Measurements from ENCODE around the gene SLC38A9. TPM values are rescaled to one million over a fixed set of nuclear protein-coding genes. Genes with fewer than 3 reads are reported as not detected.

SLC38A9 gene
- polyA plus RNA-seq, 1 donor (not counting 4 experiments of a cell fraction or from before 2014, with no cell fraction given) = 43.3 TPM

DNA sequence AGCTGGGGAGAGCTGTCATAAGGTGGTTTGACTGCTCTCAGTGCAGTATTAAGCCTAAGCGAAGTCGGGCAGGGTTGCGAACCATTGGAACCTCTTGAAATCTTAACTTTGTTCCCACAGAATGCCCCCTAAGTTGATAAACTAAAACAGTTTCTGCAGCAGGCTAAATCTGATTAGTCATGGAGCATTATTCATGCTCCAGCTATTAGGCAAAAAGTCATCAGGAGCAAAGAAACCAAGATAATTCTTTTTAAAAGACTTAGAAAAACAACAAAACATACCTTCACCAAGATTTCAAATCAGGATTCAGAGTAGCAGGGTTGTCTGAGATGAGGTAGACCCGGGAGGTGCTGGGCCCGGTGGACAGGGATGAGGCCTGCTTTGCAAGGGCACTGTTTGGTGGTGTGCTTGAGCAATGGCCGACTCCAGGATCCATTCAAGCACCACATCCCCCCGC is 107.5 kb downstream of the SLC38A9 start:
- H3K4me2 ChIP-seq (ENCODE audit: control insufficient read depth, extremely low read depth, insufficient read depth, low read depth, low read length) = peak overlapping the region; percentile 9
- no peaks in the 10 kb centered on the region for H3K79me2 ChIP-seq (ENCODE audit: control insufficient read depth, insufficient read depth, low read length)
- no peaks in the 10 kb centered on the region for H3K36me3 ChIP-seq (ENCODE audit: control insufficient read depth in 2 of 2, extremely low read depth in 1 of 2, insufficient read depth in 2 of 2, low read length in 2 of 2)
- no peaks in the 10 kb centered on the region for H4K20me1 ChIP-seq (ENCODE audit: control insufficient read depth, extremely low read depth, insufficient read depth, low read length)
- FAIRE-seq (no peak), DNase-seq (ENCODE audit: low read depth, low spot score) (no peak)
- TF ChIP-seq EZH2 (IDR thresholded peaks at IDR 0.05; ENCODE audit: low read length) = no peak
- TF ChIP-seq, protein P1, sequence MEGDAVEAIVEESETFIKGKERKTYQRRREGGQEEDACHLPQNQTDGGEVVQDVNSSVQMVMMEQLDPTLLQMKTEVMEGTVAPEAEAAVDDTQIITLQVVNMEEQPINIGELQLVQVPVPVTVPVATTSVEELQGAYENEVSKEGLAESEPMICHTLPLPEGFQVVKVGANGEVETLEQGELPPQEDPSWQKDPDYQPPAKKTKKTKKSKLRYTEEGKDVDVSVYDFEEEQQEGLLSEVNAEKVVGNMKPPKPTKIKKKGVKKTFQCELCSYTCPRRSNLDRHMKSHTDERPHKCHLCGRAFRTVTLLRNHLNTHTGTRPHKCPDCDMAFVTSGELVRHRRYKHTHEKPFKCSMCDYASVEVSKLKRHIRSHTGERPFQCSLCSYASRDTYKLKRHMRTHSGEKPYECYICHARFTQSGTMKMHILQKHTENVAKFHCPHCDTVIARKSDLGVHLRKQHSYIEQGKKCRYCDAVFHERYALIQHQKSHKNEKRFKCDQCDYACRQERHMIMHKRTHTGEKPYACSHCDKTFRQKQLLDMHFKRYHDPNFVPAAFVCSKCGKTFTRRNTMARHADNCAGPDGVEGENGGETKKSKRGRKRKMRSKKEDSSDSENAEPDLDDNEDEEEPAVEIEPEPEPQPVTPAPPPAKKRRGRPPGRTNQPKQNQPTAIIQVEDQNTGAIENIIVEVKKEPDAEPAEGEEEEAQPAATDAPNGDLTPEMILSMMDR (optimal IDR thresholded peaks at IDR 0.05 in 1 of 3, IDR thresholded peaks at IDR 0.05 in 1 of 3, conservative IDR thresholded peaks at IDR 0.05 in 1 of 3; ENCODE audit: extremely low read depth in 1 of 3, insufficient read depth in 2 of 3, low read length in 3 of 3) = no peak
- H3K27ac ChIP-seq (ENCODE audit: control insufficient read depth, insufficient read depth, low read length) = no peak overlapping the region
- no peaks in the 10 kb centered on the region for H3K27me3 ChIP-seq (ENCODE audit: control insufficient read depth, extremely low read depth, insufficient read depth, low read length)
- no peaks in the 10 kb centered on the region for H3K9me1 ChIP-seq (ENCODE audit: control insufficient read depth, extremely low read depth, insufficient read depth, low read length)
- H3K4me3 ChIP-seq (ENCODE audit: control insufficient read depth in 2 of 3, extremely low read depth in 1 of 3, insufficient read depth in 2 of 3, low read depth in 1 of 3, low read length in 3 of 3) = no peak overlapping the region
- no peak overlapping the region for H3K9ac ChIP-seq (ENCODE audit: control insufficient read depth, extremely low read depth, insufficient read depth, low read length)
- dilution Hi-C loops (cut with MboI; ENCODE audit: extremely low pct_ligation_motif_present, low sequenced_read_pairs) = no loop called here
- peak overlapping the region; percentile 44 for H2AFZ ChIP-seq (ENCODE audit: control insufficient read depth, low read length)
- H3K9me3 ChIP-seq (ENCODE audit: control insufficient read depth, low read depth, low read length) = no peaks in the 10 kb centered on the region
- H3K4me1 ChIP-seq (ENCODE audit: control insufficient read depth, extremely low read depth, insufficient read depth, low read length) = peaks cover 21% of the 10 kb centered on the region

DNA sequence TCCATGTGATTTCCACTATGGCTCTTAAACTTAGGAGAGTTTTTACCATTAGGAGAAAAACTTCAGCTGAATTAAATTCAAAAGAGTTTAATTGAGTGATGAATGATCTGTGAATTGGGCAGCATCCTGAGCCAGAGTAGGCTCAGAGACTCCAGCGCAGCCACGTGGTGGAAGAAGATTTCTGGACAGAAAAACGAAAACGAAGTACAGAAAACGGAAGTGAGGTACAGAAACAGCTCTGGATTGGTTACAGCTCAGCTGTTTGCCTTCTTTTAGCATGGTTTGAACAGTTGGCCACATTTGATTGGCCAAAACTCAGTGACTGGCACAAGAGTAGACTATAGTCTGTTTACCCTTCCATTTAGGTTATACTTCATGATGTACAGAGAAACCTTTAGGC is 108.2 kb downstream of the SLC38A9 start:
- Histone ChIP-seq H3K27me3 (ENCODE audit: control insufficient read depth, extremely low read depth, insufficient read depth, low read length) (no peaks in the 10 kb centered on the region), H3K79me2 (ENCODE audit: control insufficient read depth, insufficient read depth, low read length) (no peaks in the 10 kb centered on the region), H3K4me1 (ENCODE audit: control insufficient read depth, extremely low read depth, insufficient read depth, low read length) (peaks cover 21% of the 10 kb centered on the region), H3K4me3 (ENCODE audit: control insufficient read depth in 2 of 3, extremely low read depth in 1 of 3, insufficient read depth in 2 of 3, low read depth in 1 of 3, low read length in 3 of 3) (no peak overlapping the region), H3K36me3 (ENCODE audit: control insufficient read depth in 2 of 2, extremely low read depth in 1 of 2, insufficient read depth in 2 of 2, low read length in 2 of 2) (no peaks in the 10 kb centered on the region), H4K20me1 (ENCODE audit: control insufficient read depth, extremely low read depth, insufficient read depth, low read length) (no peaks in the 10 kb centered on the region), H3K4me2 (ENCODE audit: control insufficient read depth, extremely low read depth, insufficient read depth, low read depth, low read length) (no peak overlapping the region), H3K9me1 (ENCODE audit: control insufficient read depth, extremely low read depth, insufficient read depth, low read length) (no peaks in the 10 kb centered on the region), H2AFZ (ENCODE audit: control insufficient read depth, low read length) (no peak overlapping the region), H3K9ac (ENCODE audit: control insufficient read depth, extremely low read depth, insufficient read depth, low read length) (no peak overlapping the region), H3K9me3 (ENCODE audit: control insufficient read depth, low read depth, low read length) (no peaks in the 10 kb centered on the region), H3K27ac (ENCODE audit: control insufficient read depth, insufficient read depth, low read length) (no peak overlapping the region)
- TF ChIP-seq EZH2 (IDR thresholded peaks at IDR 0.05; ENCODE audit: low read length) = no peak
- TF ChIP-seq, protein P1 (optimal IDR thresholded peaks at IDR 0.05 in 1 of 3, IDR thresholded peaks at IDR 0.05 in 1 of 3, conservative IDR thresholded peaks at IDR 0.05 in 1 of 3; ENCODE audit: extremely low read depth in 1 of 3, insufficient read depth in 2 of 3, low read length in 3 of 3) = no peak
- dilution Hi-C loops (cut with MboI; ENCODE audit: extremely low pct_ligation_motif_present, low sequenced_read_pairs) = no loop called here
- no peak for DNase-seq (ENCODE audit: low read depth, low spot score)
- FAIRE-seq = no peak

Measured in keratinocyte (primary cell).